ENCODE data around the gene SLC6A1. TPM values are rescaled to one million over a fixed set of nuclear protein-coding genes. Genes with fewer than 3 reads are reported as not detected.

Gene SLC6A1
- total RNA-seq, 1 donor from 2014 or later: 0.77 TPM

- no peak for TF ChIP-seq CTCF (IDR thresholded peaks at IDR 0.05; ENCODE audit: borderline replicate concordance)
- intact Hi-C loops (cut with micrococcal nuclease): no loop called here
- H3K27ac ChIP-seq (replicated peaks): no peak overlapping the region
- H3K9me3 ChIP-seq (replicated peaks): no peaks in the 10 kb centered on the region
- no peak overlapping the region for H3K4me3 ChIP-seq
- peaks cover 25% of the 10 kb centered on the region for H3K27me3 ChIP-seq (ENCODE audit: low read depth)
- DNase-seq: no peak
- H3K4me1 ChIP-seq: no peaks in the 10 kb centered on the region
- no peaks in the 10 kb centered on the region for H3K36me3 ChIP-seq
Measured at GRCh38 chr3:11084677-11085076, 92.1 kb downstream of the SLC6A1 start.

GRCh38 chr3:11085093-11085840 is 92.7 kb downstream of the SLC6A1 start:
- intact Hi-C loops (cut with micrococcal nuclease): no loop called here
- Histone ChIP-seq H3K9me3 (replicated peaks) (no peaks in the 10 kb centered on the region), H3K4me1 (no peaks in the 10 kb centered on the region), H3K27ac (replicated peaks) (no peak overlapping the region), H3K4me3 (no peak overlapping the region), H3K36me3 (no peaks in the 10 kb centered on the region), H3K27me3 (ENCODE audit: low read depth) (peaks cover 25% of the 10 kb centered on the region)
- no peak for DNase-seq
- no peak for TF ChIP-seq CTCF (IDR thresholded peaks at IDR 0.05; ENCODE audit: borderline replicate concordance)

GRCh38 chr3:11086856-11087255 is 94.3 kb downstream of the SLC6A1 start:
- Histone ChIP-seq H3K4me3 (no peak overlapping the region), H3K9me3 (replicated peaks) (no peaks in the 10 kb centered on the region), H3K27me3 (ENCODE audit: low read depth) (peaks cover 25% of the 10 kb centered on the region), H3K36me3 (no peaks in the 10 kb centered on the region), H3K4me1 (peaks cover 7% of the 10 kb centered on the region), H3K27ac (replicated peaks) (no peak overlapping the region)
- no peak for DNase-seq
- TF ChIP-seq CTCF (IDR thresholded peaks at IDR 0.05; ENCODE audit: borderline replicate concordance): no peak
- intact Hi-C loops (cut with micrococcal nuclease): no loop called here

GRCh38 chr3:11088066-11088465 is 95.5 kb downstream of the SLC6A1 start:
- DNase-seq: no peak
- Histone ChIP-seq H3K4me1 (peaks cover 7% of the 10 kb centered on the region), H3K27me3 (ENCODE audit: low read depth) (peaks cover 25% of the 10 kb centered on the region), H3K36me3 (no peaks in the 10 kb centered on the region), H3K9me3 (replicated peaks) (no peaks in the 10 kb centered on the region), H3K4me3 (no peak overlapping the region), H3K27ac (replicated peaks) (no peak overlapping the region)
- TF ChIP-seq CTCF (IDR thresholded peaks at IDR 0.05; ENCODE audit: borderline replicate concordance): no peak
- intact Hi-C loops (cut with micrococcal nuclease): no loop called here

- Histone ChIP-seq H3K36me3 (no peaks in the 10 kb centered on the region), H3K9me3 (replicated peaks) (no peaks in the 10 kb centered on the region), H3K4me1 (peaks cover 7% of the 10 kb centered on the region), H3K27me3 (ENCODE audit: low read depth) (peaks cover 31% of the 10 kb centered on the region), H3K4me3 (no peak overlapping the region), H3K27ac (replicated peaks) (no peak overlapping the region)
- TF ChIP-seq CTCF (IDR thresholded peaks at IDR 0.05; ENCODE audit: borderline replicate concordance): no peak
- intact Hi-C loops (cut with micrococcal nuclease): no loop called here
- no peak for DNase-seq
Measured at GRCh38 chr3:11088831-11089230, 96.3 kb downstream of the SLC6A1 start.

Other genes starting within 250 kb of the SLC6A1 start
- not detected for gene SLC6A11, start 176.5 kb upstream of the SLC6A1 start, total RNA-seq
- gene HRH1, start 161.7 kb downstream of the SLC6A1 start, total RNA-seq: 1.4 TPM